K562 (cell line): ENCODE measurements around the gene CREB3L2. TPM values are rescaled to one million over a fixed set of nuclear protein-coding genes. Genes with fewer than 3 reads are reported as not detected.

ENCODE experiments used
- CCAR2 ChIP-seq: fragments of 200-400 bp; formaldehyde crosslinking; IDR thresholded peaks from 2 replicates; pipeline ENCODE4 v1.6.1; 2017; ENCODE audit warnings: mild to moderate bottlenecking, low read depth, low read length
- CEBPB ChIP-seq: fragments of 450-650 bp; IDR thresholded peaks from 2 replicates; pipeline ENCODE4 v1.6.1; 2016; ENCODE audit warnings: missing genetic modification characterization, missing compliant biosample characterization
- ERF ChIP-seq: fragments of 450-650 bp; formaldehyde crosslinking; IDR thresholded peaks from 2 replicates; pipeline ENCODE4 v1.4.0; 2020; ENCODE audit warnings: mild to moderate bottlenecking, mixed read lengths
- GTF2A2 ChIP-seq: IDR thresholded peaks from 2 replicates; pipeline ENCODE4 v1.6.1; 2016; ENCODE audit warnings: mild to moderate bottlenecking, missing genetic modification characterization, missing compliant biosample characterization
- HMG20A ChIP-seq: fragments of 450-650 bp; formaldehyde crosslinking; conservative IDR thresholded peaks from 2 replicates; pipeline ENCODE4 v1.4.0; 2020; ENCODE audit warnings: mild to moderate bottlenecking, mixed read lengths
- HMGN3 ChIP-seq: IDR thresholded peaks from 2 replicates; pipeline ENCODE4 v1.6.1; 2011; ENCODE audit warnings: borderline replicate concordance, low read depth, mild to moderate bottlenecking, mixed read lengths, low read length; ENCODE audit not compliant: insufficient read length; ENCODE audit errors: extremely low read depth
- HNRNPH1 ChIP-seq: fragments of 200-400 bp; formaldehyde crosslinking; optimal IDR thresholded peaks from 2 replicates; pipeline ENCODE3; 2017; ENCODE audit warnings: low read depth, mild to moderate bottlenecking, low read length, moderate library complexity
- JUND ChIP-seq, 2 experiments: IDR thresholded peaks; 2 replicates in 1 of 2; 3 replicates in 1 of 2; pipeline ENCODE4 v1.6.1; 2011; ENCODE audit warnings: borderline replicate concordance in 2 of 2, low read depth in 2 of 2, low read length in 2 of 2, improper control_type of control experiment in 1 of 2, missing biosample characterization in 1 of 2, missing genetic modification characterization in 1 of 2, missing genetic modification reagents in 1 of 2
- POLR2A ChIP-seq: fragments of 450-650 bp; conservative IDR thresholded peaks from 2 replicates; pipeline ENCODE4 v1.6.1; 2016
- SAFB ChIP-seq: fragments of 200-400 bp; formaldehyde crosslinking; IDR thresholded peaks from 2 replicates; pipeline ENCODE4 v1.6.1; 2017; ENCODE audit warnings: low read depth, low read length, borderline replicate concordance
- SMARCA4 ChIP-seq: fragments of 450-650 bp; IDR thresholded peaks from 2 replicates; pipeline ENCODE4 v1.6.1; 2016
- ZBTB43 ChIP-seq: sonication (generic); formaldehyde crosslinking; IDR thresholded peaks from 2 replicates; pipeline ENCODE4 v1.8.0; 2023; ENCODE audit warnings: mild to moderate bottlenecking, missing genetic modification reagents
- ZNF644 ChIP-seq: fragments of 200-800 bp; sonication (Bioruptor generic); IDR thresholded peaks from 2 replicates; pipeline ENCODE4 v1.6.1; 2016; ENCODE audit warnings: low read depth, missing genetic modification characterization, missing compliant biosample characterization
- ZNF740 ChIP-seq, 3 experiments: fragments of 200-800 bp in 1 of 3; sonication (Bioruptor generic) in 1 of 3; sonication (generic) in 1 of 3; formaldehyde crosslinking in 1 of 3; IDR thresholded peaks; 2 replicates each; pipeline versions ENCODE4 v1.6.1 to v1.8.0; 2016 to 2022; ENCODE audit warnings: mild to moderate bottlenecking in 2 of 3, missing compliant biosample characterization in 2 of 3, missing genetic modification characterization in 2 of 3, missing genetic modification reagents in 1 of 3
- polyA plus RNA-seq, 8 experiments: library from polyadenylated mRNA; depleted of rRNA in 4 of 8; stranded (reverse) in 5 of 8; unstranded in 3 of 8; fragments of >200 nt; fragmentation: Nextera tagmentation in 2 of 8; fragmentation: Illumina TruSeq in 1 of 8; extraction: Ambion mirVana in 2 of 8; extraction: Trizol in 1 of 8; gene quantifications; 2 replicates each; pipeline versions ENCODE4 v1.2.1 to v1.2.3, GENCODE V29; 2011 to 2014; ENCODE audit warnings: inconsistent platforms in 1 of 8, missing spikeins in 1 of 8
- total RNA-seq, 7 experiments: library from RNA; depleted of rRNA in 6 of 7; stranded (reverse); fragments of >200 nt in 6 of 7; fragmentation: Illumina TruSeq in 2 of 7; extraction: Trizol in 2 of 7; gene quantifications; 2 replicates each; pipeline versions ENCODE4 v1.2.1 to v1.2.3, GENCODE V29; 2011 to 2021; ENCODE audit warnings: low replicate concordance in 1 of 7
- TF ChIP-seq, protein P1 (sequence below): sonication (generic); formaldehyde crosslinking; IDR thresholded peaks from 2 replicates; pipeline ENCODE4 v1.8.0; 2022; ENCODE audit warnings: missing genetic modification reagents, mild to moderate bottlenecking, borderline replicate concordance
- TF ChIP-seq, protein P2 (sequence below): sonication (generic); formaldehyde crosslinking; IDR thresholded peaks from 2 replicates; pipeline ENCODE4 v1.8.0; 2022; ENCODE audit warnings: missing genetic modification reagents, mild to moderate bottlenecking, moderate library complexity, borderline replicate concordance
- TF ChIP-seq, protein P3 (sequence below): fragments of 200-800 bp; sonication (Bioruptor generic); IDR thresholded peaks from 2 replicates; pipeline ENCODE4 v1.6.1; 2017; ENCODE audit warnings: missing genetic modification characterization, missing compliant biosample characterization
- TF ChIP-seq, protein P4 (sequence below): fragments of 450-650 bp; formaldehyde crosslinking; IDR thresholded peaks from 2 replicates; pipeline ENCODE4 v1.4.0; 2020; ENCODE audit warnings: mild to moderate bottlenecking, moderate library complexity

Gene CREB3L2
- total and polyA plus RNA-seq, 9 of the 15 experiments (the other 6 are each of a cell fraction or from before 2014, with no cell fraction given) = 7.1 to 45.6 (median 15.8) TPM

- TF ChIP-seq, protein P1, sequence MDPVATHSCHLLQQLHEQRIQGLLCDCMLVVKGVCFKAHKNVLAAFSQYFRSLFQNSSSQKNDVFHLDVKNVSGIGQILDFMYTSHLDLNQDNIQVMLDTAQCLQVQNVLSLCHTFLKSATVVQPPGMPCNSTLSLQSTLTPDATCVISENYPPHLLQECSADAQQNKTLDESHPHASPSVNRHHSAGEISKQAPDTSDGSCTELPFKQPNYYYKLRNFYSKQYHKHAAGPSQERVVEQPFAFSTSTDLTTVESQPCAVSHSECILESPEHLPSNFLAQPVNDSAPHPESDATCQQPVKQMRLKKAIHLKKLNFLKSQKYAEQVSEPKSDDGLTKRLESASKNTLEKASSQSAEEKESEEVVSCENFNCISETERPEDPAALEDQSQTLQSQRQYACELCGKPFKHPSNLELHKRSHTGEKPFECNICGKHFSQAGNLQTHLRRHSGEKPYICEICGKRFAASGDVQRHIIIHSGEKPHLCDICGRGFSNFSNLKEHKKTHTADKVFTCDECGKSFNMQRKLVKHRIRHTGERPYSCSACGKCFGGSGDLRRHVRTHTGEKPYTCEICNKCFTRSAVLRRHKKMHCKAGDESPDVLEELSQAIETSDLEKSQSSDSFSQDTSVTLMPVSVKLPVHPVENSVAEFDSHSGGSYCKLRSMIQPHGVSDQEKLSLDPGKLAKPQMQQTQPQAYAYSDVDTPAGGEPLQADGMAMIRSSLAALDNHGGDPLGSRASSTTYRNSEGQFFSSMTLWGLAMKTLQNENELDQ = peak; percentile 79; the same call in 1 of the 2 replicates
- TF ChIP-seq ZNF644 (0 out of 2 replicates have a peak, but pooled peaks have one; percentile 49), HMG20A (CRISPR knock-in tag) (0 out of 2 replicates have a peak, but pooled peaks have one; percentile 42), HNRNPH1 (no peak), JUND (IDR thresholded peaks at IDR 0.05; ENCODE audit: borderline replicate concordance, low read depth, low read length) (peak; percentile 28; the same call in 1 of the 2 replicates), JUND (tag; IDR thresholded peaks at IDR 0.05; ENCODE audit: borderline replicate concordance, low read depth, low read length) (no peak; the same call in 2 of the 3 replicates), SMARCA4 (no peak), SAFB (no peak), HMGN3 (no peak), CCAR2 (no peak), ZBTB43 (CRISPR knock-in tag) (0 out of 2 replicates have a peak, but pooled peaks have one; percentile 51), CEBPB (tag) (no peak), ERF (CRISPR knock-in tag) (no peak), POLR2A (no peak), ZNF740 (CRISPR knock-in tag; IDR thresholded peaks at IDR 0.05) (no peak), ZNF740 (tag; IDR thresholded peaks at IDR 0.05) (no peak), GTF2A2 (no peak)
- TF ChIP-seq, protein P2, sequence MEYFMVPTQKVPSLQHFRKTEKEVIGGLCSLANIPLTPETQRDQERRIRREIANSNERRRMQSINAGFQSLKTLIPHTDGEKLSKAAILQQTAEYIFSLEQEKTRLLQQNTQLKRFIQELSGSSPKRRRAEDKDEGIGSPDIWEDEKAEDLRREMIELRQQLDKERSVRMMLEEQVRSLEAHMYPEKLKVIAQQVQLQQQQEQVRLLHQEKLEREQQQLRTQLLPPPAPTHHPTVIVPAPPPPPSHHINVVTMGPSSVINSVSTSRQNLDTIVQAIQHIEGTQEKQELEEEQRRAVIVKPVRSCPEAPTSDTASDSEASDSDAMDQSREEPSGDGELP (CRISPR knock-in tag) = no peak
- TF ChIP-seq, protein P3, sequence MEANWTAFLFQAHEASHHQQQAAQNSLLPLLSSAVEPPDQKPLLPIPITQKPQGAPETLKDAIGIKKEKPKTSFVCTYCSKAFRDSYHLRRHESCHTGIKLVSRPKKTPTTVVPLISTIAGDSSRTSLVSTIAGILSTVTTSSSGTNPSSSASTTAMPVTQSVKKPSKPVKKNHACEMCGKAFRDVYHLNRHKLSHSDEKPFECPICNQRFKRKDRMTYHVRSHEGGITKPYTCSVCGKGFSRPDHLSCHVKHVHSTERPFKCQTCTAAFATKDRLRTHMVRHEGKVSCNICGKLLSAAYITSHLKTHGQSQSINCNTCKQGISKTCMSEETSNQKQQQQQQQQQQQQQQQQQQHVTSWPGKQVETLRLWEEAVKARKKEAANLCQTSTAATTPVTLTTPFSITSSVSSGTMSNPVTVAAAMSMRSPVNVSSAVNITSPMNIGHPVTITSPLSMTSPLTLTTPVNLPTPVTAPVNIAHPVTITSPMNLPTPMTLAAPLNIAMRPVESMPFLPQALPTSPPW (CRISPR knock-in tag) = no peak
- TF ChIP-seq, protein P4, sequence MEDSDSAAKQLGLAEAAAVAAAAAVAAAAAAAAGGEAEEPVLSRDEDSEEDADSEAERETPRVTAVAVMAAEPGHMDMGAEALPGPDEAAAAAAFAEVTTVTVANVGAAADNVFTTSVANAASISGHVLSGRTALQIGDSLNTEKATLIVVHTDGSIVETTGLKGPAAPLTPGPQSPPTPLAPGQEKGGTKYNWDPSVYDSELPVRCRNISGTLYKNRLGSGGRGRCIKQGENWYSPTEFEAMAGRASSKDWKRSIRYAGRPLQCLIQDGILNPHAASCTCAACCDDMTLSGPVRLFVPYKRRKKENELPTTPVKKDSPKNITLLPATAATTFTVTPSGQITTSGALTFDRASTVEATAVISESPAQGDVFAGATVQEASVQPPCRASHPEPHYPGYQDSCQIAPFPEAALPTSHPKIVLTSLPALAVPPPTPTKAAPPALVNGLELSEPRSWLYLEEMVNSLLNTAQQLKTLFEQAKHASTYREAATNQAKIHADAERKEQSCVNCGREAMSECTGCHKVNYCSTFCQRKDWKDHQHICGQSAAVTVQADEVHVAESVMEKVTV = no peak
These were observed 35.2 kb downstream of the CREB3L2 start (continued) for GRCh38 chr7:137966641-137967142.
